NCI-H1436 (cell line): ENCODE data around the gene AIFM1.
A peak's percentile ranks its signal among the peaks of the same experiment; 100 is the strongest.

Experiments used
- DNase-seq: peaks from one replicate; lab custom pipeline; 2025; lab: John Stamatoyannopoulos, UW

AIFM1 gene

DNA sequence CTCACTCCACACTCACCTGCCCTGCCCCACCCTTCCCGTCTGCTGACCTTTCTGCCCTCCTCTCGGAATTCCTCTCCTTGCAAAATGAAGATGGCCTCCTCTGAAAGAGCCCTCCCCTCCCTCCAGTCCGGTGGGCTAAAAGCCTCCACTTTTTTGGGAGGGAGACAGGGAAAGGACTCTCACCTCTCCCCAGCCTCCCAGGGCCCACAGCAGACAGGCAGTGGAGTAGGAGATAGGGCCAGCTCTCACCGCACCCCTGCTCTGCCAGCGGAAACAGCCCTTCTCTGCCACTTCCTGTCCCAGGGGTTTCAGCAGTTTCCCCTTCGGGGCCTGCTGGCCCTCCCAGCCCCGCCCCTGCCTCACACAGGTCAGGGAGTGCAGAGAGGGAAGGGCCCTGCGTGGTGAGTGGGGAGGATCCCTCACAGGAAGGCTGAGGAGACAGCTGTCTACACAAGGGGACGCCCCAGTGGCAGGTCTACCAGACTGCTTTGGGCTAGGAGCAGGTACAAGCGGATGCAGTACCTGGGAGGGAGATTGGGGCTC is 73.6 kb downstream of the AIFM1 start:
- no peak for DNase-seq

DNA sequence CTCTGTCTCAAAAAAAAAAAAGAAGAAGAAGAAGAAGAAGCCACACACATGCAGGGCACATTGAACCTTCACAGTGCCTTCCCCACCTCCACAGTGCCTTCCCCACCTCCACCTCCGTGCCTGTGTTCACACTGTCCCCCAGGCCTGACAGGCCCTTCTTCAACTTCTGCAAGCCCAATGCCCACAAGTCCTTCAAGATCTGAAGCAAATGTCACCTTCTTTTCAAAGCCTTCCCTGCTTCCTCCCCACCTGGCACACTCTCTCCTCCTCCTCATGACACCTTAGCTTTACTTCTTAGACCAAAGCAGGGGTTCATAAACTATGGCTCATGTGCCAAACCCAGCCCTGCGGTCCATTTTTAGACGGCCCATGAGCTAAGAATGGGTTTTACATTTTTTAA is 75.3 kb downstream of the AIFM1 start:
- DNase-seq = no peak

DNA sequence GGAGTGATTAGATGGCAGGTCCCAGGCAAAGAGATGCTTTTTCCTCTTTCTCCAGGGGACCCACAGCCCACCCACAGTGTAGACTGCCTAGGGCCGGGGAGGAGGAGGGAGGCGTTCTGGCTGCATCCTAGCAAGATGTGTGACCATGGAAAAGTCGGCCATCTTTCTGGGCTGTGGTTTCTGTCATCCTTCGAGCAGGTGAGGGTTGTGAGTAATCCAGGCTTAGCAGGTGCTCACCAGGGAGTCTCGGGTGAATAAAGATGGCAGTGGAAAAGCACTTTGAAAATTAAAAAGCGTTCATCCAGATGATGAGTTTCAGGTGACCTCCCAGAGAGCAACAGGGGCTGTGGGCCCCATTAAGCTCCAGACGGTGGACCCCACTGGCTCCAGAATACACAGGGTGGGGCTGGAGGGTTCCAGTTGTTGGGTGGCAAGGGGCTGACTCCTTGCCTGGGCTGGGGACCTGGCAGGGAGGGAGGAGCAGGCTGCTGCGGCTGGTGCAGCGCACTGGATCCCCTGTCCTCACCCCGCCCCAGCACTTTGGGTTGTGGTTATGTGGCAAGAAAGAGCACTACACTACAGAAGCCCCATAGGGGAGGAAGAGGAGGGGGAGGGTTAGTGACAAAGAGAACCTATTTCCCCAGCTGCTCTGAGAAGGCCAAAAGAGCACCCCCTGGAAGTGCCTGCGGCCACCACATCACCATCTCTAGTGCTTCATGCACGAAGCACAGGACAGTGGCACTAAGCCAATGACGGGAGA is 79.0 kb downstream of the AIFM1 start:
- no peak for DNase-seq

DNA sequence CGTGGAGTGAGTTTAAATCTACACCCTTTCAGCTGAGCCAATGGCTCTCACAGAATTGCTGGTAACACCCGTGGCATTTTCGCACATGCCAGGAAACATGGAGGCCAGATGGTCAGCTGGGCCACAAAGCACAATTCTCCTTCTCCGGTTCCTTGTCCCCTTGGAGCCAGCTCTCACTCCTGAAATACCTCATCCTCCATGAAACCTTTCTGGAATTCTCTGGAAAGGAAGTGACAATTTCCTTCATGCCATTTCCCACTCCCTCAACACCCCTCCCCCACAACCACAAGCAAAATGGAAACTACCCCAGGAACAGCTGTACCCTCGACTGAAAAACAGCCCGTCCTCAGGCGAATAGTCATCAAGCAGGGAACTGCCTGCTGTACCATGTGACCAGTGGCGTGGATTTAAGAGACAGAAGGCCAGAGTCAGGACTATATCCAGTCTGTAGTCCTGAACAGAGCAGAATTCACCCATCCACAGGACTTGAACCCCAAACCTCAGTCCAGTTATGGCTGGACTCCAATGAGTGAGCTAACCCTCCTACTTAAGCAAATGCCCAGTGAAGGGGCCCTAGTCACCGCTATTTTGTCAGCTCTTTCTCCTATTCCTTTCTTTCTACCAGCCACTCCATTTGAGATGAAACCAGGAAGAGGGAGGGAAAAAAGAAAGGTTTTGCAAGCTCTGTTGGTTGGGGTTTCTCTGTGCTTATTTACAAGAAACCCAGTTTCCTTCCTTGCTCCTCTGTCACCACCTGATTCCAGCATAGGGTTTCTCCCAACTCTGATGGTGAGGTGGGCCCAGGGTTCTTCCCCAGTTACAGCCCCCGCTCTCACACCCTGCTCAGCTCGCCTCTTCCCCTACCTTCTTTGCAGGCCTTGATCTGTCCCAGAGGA is 79.8 kb downstream of the AIFM1 start:
- no peak for DNase-seq

DNA sequence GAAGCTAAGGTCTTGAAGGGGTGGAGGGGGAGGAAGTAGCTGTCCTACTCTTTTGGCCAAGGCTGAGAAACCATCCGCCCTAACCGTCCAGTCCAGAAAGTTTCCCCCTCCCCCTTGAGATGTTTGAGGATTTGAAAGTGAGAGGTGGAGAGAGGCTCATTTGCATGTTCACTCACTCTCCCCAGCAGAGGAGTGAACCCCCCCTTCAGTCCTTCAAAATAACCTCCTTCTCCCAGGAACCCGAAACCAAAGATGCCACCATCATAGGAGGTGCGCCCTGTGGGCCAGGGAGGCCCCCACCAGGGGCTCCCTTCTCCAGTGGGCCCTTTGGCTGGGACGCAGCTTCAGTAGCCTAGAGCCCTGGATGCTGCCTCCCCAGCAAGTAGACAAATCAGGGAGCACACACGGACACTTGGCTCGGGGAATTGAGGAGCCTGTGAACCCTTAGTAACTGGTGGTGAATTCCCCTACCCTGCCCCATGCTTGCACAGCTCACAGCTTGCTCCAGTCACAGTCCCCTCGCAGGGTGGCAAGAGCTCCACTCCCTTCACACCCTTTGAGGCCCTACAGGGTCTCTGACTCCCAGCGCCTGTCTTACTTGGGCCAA is 80.9 kb downstream of the AIFM1 start:
- DNase-seq = no peak

DNA sequence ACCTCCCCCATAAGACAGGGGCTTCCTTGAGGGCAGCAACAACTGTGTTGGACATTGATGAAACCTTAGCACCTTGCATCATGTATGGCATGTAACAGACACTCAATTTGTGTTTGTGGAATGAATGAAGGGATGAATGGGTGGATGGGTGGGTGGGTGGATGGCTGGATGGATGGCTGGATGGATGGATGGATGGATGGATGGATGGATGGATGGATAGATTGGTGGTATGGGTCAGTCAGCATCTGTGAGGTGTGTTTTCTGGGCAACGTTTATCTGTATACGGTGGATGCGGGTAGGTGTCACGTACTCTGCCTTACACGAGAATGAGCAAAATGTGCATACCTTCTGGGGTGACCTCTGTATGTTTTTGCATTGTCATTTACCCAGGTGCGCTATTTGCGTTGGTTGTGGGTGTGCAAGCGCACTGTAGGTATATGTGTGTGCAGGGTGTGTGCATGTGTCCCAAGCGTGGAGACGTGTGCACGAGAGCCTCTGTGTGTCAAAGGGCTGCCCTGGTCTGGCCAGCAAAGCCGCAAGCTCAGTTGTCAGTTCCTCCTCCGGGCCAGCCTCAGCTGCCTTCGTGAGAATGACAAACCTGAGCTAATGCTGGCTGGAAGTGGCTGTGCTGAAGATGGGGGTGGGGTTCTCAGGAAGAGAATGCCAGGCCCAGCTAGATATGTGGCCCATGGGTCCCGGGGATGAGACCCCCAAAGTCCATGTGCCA is 81.8 kb downstream of the AIFM1 start:
- no peak for DNase-seq

DNA sequence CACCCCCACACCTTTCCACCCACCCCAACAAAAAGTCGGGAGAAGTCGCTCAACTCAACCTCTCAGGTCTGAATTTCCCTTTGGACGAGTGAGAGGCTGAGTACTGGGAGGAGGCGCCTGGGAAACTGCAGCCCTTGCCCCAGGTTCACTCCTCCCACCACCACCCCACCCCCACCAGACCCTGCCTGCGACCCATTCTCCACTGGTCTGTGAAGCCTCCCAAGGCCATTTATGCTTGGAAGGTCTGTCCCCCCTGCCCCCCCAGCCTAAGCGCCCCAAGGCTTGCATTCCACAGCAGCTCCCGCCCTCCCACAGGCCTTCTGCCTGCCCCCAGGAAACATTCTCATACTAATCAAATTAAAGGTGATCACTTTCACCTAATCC is 82.5 kb downstream of the AIFM1 start:
- DNase-seq = no peak

DNA sequence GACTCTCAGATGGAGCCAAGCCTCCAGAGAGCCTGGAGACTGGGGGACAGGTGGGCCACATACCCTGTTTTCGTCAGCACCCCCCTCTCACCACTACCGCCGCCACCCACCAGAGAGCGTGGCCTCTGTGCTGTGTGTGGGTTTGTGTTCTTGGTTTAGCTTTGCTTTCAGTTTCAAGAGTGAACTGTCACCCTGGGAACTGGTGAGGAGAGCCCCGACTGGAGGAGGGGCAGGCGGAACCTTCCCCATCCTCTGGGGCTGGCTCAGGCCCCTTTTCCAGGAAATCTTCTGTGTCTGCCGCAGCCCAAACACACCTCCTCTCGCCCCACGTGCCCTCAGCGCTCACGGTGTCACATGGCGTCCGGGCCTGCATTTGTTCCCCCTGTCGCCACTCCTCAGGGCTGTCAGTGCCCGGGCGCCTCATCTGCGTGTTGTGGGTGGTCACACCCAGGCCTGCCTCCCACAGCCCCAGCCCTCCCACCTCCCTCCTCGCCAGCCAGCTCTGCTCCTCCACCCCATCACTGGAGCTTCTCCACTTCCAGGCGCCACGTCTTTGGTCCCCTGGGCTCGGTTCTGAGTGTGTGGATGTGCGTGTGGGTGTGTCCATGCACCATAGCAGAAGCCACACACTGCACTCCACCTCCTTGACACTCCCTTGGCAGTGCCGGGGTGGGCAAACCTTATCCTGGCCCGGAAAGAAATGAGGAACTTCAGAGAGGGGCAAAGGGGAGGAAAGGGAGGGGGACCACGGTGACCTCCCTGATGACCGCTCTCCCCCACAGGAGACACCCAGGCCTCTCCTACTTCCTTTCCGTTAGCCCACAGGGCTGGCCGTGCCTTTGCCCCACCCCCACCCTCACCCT is 83.2 kb downstream of the AIFM1 start:
- no peak for DNase-seq

DNA sequence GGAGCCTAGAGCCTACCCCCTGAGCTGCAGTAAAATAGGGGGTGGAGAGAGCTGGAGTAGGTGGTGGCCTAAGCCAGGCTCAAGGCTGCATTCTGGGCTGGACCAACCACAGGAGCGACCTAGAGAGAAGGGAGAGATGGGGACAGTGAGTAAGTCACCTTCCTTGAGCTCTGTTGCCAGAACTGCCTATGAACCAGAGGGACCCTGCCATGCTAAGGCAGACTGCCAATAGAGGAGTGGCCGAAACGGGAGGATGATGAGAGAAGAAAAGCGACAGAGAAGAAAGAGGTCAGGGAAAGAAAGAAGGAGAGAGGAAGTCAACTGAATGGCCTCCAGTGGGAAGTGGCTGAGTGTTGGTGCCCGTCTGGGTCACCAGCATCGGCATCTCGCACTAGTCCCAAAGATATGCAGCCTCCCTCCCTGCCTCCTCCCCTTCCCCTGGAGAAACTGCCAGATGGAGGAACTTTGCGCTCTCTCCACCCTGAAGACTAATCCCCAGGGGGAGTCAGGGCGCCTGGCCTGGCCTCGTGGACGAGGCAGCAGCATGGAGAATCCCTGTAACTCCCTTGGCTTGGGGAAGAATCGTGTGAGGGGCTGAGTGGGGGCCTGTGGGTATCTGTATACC is 84.1 kb downstream of the AIFM1 start:
- DNase-seq = no peak

DNA sequence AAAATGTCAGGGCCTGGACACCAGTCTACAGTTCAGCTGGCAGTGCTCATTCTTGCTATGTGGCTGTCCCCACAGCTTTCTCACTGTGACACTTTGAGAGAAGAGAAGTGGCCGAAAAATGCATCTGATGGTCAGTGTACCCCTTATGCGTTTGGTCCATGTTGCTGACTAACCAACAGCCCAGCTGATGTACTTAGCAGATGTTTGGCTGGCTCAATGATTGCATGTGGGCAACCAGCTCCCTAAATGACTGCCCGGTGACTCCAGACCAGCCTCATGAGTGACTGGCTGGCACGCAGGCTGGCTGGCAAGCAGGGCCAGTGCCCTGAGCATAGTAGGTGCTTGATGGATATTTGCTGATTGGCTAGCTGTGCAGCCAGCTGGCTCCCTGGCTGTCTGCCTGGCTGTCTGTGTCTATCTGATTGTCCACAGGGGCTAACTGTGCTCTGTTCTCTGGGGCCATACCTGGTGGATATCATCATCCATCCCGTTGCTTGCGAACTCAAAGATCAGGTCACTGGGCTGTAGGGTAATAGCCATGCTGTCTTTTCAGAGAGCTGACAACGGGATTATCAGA is 84.8 kb downstream of the AIFM1 start:
- DNase-seq = no peak

DNA sequence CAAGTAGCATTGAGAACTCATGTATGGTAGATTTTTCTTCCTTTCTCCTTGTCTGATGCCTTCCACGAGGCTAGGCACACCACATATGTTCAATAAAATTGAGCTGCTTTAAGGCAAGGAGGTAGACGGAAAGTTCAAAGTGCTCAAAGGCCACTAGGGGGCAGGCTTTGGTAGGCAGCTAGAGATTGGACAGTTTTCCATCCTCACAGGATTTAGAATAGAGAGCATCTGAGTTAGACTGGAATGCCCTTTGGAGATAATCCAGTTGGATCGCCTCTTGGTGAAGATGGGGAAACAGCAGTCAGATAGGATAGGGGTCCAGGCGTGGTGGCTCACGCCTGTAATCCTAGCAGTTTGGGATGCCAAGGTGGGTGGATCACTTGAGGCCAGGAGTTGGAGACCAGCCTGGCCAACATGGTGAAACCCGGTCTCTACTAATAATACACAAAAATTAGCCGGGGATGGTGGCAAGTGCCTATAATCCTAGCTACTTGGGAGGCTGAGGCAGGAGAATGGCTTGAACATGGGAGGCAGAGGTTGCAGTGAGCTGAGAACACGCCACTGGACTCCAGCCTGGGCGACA is 85.7 kb downstream of the AIFM1 start:
- peak; percentile 47 for DNase-seq
